Astrocyte of the cerebellum (primary cell): ENCODE data around the gene C2CD3.

Source experiments
- DNase-seq: peaks from one replicate; pipeline ENCODE4 v3.0.0-alpha.2; 2011; ENCODE audit warnings: low read depth
- H3K4me3 ChIP-seq: 2 replicates; pipeline ENCODE4 v1.5.1; 2011; ENCODE audit warnings: mild to moderate bottlenecking, low read depth, low read length, moderate library complexity
- in situ Hi-C: cut with HindIII; loops from 2 replicates; pipeline ENCODE4 v1.10.0; 2017; ENCODE audit warnings: low sequenced_read_pairs
- TF ChIP-seq, protein P1 (sequence below): IDR thresholded peaks from 2 replicates; pipeline ENCODE4 v1.5.1; 2012; ENCODE audit warnings: low read length, low read depth, moderate library complexity, mild to moderate bottlenecking; ENCODE audit errors: missing control alignments

Gene C2CD3

DNA sequence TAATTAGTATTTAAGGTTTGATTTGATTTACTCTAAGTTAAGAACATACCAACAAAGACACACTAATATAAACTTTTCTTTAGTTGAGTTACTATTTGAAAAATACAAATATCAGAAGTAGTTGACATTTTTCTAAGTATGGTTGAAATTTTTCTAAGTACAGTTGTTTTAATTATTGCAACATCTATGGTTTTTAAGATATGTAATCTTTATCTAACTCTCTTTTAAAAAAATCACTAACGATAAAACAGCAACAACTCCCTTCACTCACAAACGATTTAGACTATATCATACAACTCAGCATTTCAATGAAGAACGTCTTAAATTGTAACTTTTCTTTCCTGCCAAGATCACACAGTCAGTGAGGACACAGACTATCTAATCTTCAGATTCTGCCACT lies 2.0 kb downstream of the C2CD3 start:
- in situ Hi-C loops: no loop called here
- H3K4me3 ChIP-seq: no peak overlapping the region
- TF ChIP-seq, protein P1, sequence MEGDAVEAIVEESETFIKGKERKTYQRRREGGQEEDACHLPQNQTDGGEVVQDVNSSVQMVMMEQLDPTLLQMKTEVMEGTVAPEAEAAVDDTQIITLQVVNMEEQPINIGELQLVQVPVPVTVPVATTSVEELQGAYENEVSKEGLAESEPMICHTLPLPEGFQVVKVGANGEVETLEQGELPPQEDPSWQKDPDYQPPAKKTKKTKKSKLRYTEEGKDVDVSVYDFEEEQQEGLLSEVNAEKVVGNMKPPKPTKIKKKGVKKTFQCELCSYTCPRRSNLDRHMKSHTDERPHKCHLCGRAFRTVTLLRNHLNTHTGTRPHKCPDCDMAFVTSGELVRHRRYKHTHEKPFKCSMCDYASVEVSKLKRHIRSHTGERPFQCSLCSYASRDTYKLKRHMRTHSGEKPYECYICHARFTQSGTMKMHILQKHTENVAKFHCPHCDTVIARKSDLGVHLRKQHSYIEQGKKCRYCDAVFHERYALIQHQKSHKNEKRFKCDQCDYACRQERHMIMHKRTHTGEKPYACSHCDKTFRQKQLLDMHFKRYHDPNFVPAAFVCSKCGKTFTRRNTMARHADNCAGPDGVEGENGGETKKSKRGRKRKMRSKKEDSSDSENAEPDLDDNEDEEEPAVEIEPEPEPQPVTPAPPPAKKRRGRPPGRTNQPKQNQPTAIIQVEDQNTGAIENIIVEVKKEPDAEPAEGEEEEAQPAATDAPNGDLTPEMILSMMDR: no peak

DNA sequence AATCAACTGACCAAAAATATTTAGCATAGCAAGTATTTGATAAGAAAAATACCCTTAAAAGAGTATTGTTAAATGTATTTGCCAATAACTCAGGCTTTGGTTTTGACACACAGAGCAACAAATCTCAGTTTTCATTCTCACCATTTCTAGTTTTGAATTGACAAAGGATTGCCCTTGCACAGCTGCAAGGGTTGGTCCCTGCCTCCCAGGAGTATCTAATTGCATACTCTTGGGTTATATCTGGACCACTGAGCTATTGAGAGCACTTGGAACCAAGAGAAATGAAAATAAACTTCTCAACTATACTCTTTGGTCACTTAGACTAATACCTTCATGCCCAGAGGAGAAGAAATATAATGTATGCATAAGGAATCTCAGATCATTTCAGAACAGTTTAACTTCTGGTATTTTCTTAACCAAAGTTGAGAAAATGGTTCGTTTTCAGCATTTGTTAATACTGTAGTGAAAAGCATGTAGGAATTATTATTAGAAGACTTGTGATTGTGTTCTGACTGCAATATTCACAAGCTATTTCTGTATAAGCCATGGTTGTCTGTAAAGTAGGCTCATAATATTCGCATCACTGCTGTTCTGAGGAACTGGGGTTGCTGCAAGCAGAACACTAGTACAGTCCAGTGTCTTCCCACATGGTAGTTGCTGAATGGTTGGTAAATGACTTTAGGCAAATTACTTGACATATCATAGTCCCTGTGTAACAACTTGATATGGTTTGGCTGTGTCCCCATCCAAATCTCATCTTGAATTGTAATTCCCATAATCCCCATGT lies 7.9 kb downstream of the C2CD3 start:
- TF ChIP-seq, protein P1: no peak
- no peak for DNase-seq
- in situ Hi-C loops: no loop called here
- H3K4me3 ChIP-seq: no peak overlapping the region

More for the DNA sequence above, 2.0 kb downstream of the C2CD3 start:
- DNase-seq: no peak

DNA sequence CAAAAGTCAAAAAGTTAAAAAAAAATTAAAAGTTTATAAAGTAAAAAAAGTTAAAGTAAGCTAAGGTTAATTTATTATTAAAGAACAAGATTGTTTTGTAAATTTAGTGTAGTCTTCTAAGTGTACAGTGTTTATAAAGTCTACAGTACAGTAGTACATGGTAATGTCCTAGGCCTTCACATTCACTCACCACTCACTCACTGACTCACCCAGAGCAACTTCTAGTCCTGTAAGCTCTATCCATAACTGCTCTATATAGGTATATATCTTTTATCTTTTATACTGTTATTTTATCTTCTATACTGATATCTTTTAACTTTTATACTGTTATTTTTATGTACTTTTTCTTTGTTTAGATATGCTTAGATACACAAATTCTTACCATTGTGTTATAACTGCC lies 11.2 kb downstream of the C2CD3 start:
- DNase-seq: no peak
- no peak overlapping the region for H3K4me3 ChIP-seq
- in situ Hi-C loops: no loop called here
- TF ChIP-seq, protein P1: no peak

DNA sequence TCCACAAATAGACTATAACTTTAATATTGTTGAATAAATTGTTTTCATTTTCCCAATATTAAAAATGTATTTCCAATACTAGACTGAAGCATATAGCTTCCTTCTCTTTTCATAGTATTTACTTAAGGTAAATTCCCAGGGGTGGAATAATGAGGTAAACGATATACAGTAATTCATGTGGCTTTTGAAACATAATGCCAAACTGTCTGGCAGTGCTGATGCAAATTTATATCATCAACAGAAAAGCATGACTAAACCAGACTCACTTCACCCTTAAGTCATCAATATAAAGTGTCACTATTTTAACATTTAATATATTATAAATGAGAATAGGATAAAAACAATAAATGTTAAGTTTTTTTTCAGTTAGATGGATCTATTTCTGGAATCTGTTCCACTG lies 13.6 kb downstream of the C2CD3 start:
- no peak overlapping the region for H3K4me3 ChIP-seq
- TF ChIP-seq, protein P1: no peak
- DNase-seq: no peak
- in situ Hi-C loops: no loop called here

DNA sequence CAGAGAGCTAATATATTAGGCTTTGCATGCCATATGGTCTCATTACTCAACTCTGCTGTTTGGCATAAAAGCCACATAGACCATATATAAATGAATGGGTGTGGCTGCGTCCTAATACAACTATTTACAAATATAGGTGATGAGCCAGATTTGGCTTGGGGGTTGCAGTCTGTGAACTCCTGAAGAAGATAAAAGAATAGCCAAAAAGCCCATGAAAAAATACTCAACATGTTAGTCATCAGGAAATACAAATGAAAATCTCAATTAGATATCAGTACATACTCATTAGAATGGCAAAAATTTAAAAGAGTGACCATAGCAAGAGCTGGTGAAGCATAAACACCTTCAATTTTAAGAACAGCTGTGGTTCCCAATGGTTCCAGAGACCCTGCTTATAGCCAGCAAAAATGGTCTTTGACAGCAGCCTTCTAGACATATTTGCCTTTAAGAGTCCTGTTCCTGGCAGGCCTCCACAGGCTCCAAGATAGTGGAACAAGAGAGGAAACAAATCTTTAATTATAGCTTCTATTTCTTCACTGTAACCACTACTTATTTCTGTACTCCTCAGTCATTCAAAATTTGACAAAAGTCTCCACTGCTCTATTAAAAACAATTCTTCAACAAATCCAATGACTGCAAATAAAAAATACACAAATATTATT lies 16.1 kb downstream of the C2CD3 start:
- H3K4me3 ChIP-seq: no peak overlapping the region
- TF ChIP-seq, protein P1: no peak
- no peak for DNase-seq
- in situ Hi-C loops: no loop called here

DNA sequence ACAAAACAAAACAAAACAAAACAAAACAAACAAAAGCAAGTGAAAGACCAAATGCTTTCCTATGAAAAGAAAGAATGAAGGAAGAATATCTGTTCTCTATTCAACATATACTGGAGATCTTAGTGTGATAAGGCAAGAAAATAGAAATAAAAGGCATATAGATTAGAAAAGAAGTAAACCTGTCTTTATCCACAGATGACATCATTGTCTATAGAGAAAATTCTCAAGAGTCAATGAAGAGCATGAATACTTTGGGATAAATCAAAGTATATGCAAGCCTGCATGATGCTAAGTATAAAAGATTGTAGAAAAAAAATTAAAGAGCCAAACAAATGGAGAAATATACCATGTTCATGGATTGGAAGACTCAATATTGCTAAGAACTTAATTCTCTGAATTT lies 17.6 kb downstream of the C2CD3 start:
- DNase-seq: no peak
- in situ Hi-C loops: no loop called here
- TF ChIP-seq, protein P1: no peak

More for the DNA sequence above, 17.6 kb downstream of the C2CD3 start:
- no peak overlapping the region for H3K4me3 ChIP-seq
